ENCODE measurements around the gene PRSS58. TPM values are rescaled to one million over a fixed set of nuclear protein-coding genes. Genes with fewer than 3 reads are reported as not detected.

PRSS58 gene
- total RNA-seq, 1 donor from 2014 or later = not detected

- ChIA-PET CTCF (no interaction called here), POLR2A (no interaction called here)
- peaks cover 7% of the 10 kb centered on the region for H3K27me3 Mint-ChIP-seq
- intact Hi-C loops (cut with micrococcal nuclease) = no loop called here
- no peak for ATAC-seq (ENCODE audit: low read depth)
- no peak for DNase-seq
- no peaks in the 10 kb centered on the region for H3K4me1 Mint-ChIP-seq
- H3K9me3 Mint-ChIP-seq = peaks cover 16% of the 10 kb centered on the region
- H3K36me3 Mint-ChIP-seq (ENCODE audit: low read depth) = no peaks in the 10 kb centered on the region
- no peak overlapping the region for H3K27ac Mint-ChIP-seq
- no peak overlapping the region for H3K4me3 Mint-ChIP-seq
- no peak for TF ChIP-seq CTCF (IDR thresholded peaks at IDR 0.05)
Measured at GRCh38 chr7:142279601-142280000, 21.7 kb upstream of the PRSS58 start.

GRCh38 chr7:142275028-142275427 lies 17.2 kb upstream of the PRSS58 start:
- CTCF ChIA-PET = no interaction called here
- no peak overlapping the region for H3K4me3 Mint-ChIP-seq
- TF ChIP-seq CTCF (IDR thresholded peaks at IDR 0.05) = no peak

GRCh38 chr7:142272841-142273240 lies 15.0 kb upstream of the PRSS58 start:
- no peak overlapping the region for H3K4me3 Mint-ChIP-seq
- H3K9me3 Mint-ChIP-seq = peaks cover 16% of the 10 kb centered on the region
- no peak for TF ChIP-seq CTCF (IDR thresholded peaks at IDR 0.05)
- no peak for DNase-seq
- POLR2A ChIA-PET = no interaction called here
- H3K4me1 Mint-ChIP-seq = no peaks in the 10 kb centered on the region
- intact Hi-C loops (cut with micrococcal nuclease) = no loop called here
- peaks cover 6% of the 10 kb centered on the region for H3K27me3 Mint-ChIP-seq
- CTCF ChIA-PET = no interaction called here
- no peak overlapping the region for H3K27ac Mint-ChIP-seq
- ATAC-seq (ENCODE audit: low read depth) = no peak
- no peaks in the 10 kb centered on the region for H3K36me3 Mint-ChIP-seq (ENCODE audit: low read depth)

More at GRCh38 chr7:142275028-142275427, 17.2 kb upstream of the PRSS58 start:
- DNase-seq = no peak
- Mint-ChIP-seq H3K27me3 (peaks cover 6% of the 10 kb centered on the region), H3K9me3 (peaks cover 16% of the 10 kb centered on the region), H3K36me3 (ENCODE audit: low read depth) (no peaks in the 10 kb centered on the region), H3K27ac (no peak overlapping the region), H3K4me1 (no peaks in the 10 kb centered on the region)
- POLR2A ChIA-PET = no interaction called here
- ATAC-seq (ENCODE audit: low read depth) = no peak
- intact Hi-C loops (cut with micrococcal nuclease) = no loop called here

- CTCF ChIA-PET = no interaction called here
- Mint-ChIP-seq H3K27me3 (no peaks in the 10 kb centered on the region), H3K4me1 (no peaks in the 10 kb centered on the region), H3K9me3 (no peaks in the 10 kb centered on the region), H3K27ac (no peak overlapping the region), H3K4me3 (no peak overlapping the region), H3K36me3 (ENCODE audit: low read depth) (no peaks in the 10 kb centered on the region)
- DNase-seq (no peak), ATAC-seq (ENCODE audit: low read depth) (no peak)
- no peak for TF ChIP-seq CTCF (IDR thresholded peaks at IDR 0.05)
- POLR2A ChIA-PET = no interaction called here
- intact Hi-C loops (cut with micrococcal nuclease) = no loop called here
Measured at GRCh38 chr7:142263598-142264380, 5.9 kb upstream of the PRSS58 start.

GRCh38 chr7:142250705-142251104 lies 7.2 kb downstream of the PRSS58 start:
- CTCF ChIA-PET = no interaction called here

More at GRCh38 chr7:142250705-142251104, 7.2 kb downstream of the PRSS58 start:
- POLR2A ChIA-PET = no interaction called here
- no peak for TF ChIP-seq CTCF (IDR thresholded peaks at IDR 0.05)
- H3K9me3 Mint-ChIP-seq = no peaks in the 10 kb centered on the region
- no peaks in the 10 kb centered on the region for H3K36me3 Mint-ChIP-seq (ENCODE audit: low read depth)
- H3K27ac Mint-ChIP-seq = no peak overlapping the region
- ATAC-seq (ENCODE audit: low read depth) = no peak
- H3K4me3 Mint-ChIP-seq = no peak overlapping the region
- H3K27me3 Mint-ChIP-seq = no peaks in the 10 kb centered on the region
- no peak for DNase-seq
- intact Hi-C loops (cut with micrococcal nuclease) = no loop called here
- no peaks in the 10 kb centered on the region for H3K4me1 Mint-ChIP-seq
